T follicular helper cell (primary cell): Measurements from ENCODE around the gene OSBPL1A.
"Not testable (repeated sequence)": the region's sequence is repeated elsewhere in the genome, so short reads cannot be mapped to it uniquely, and the experiment has no call there.

Source experiments
- DNase-seq: peaks from one replicate; pipeline ENCODE4 v3.0.0-alpha.2; 2020; ENCODE audit warnings: low read depth

OSBPL1A gene

DNA sequence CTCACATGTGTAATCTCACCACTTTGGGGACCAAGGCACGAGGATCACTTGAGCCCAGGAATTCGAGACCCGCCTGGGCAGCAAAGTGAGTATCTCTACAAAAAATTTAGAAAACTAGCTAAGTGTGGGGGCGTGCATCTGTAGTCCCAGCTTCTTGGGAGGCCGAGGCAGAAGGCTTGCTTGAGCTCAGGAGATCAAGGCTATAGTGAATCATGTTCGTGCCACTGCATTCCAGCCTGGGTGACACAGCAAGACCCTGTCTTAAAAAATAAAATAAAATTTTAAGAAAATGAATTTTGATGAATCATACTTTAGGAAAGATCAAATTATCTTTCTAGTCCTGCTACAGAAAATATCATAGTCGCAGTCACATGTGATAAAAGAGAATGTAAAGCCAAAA, 211.8 kb downstream of the OSBPL1A start:
- no peak for DNase-seq

DNA sequence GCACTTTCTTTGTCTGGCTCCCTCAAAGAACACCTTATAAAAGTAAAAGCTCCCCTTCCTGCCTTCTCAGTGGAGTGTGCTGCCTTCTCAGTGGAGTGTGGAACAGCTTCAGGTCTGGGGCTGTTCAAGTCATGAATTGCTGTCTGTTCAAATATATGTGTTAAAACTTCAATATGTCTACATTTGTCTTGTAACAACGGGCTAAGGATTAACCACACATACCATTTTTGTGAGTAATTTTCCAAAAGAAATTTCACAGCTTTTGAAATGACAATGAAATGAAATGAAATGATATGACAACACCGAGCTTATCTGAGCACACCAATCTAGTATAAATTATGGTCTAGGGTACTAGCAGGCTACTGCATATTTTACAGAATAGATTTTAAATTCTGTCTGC, 215.8 kb downstream of the OSBPL1A start:
- DNase-seq, result no peak

DNA sequence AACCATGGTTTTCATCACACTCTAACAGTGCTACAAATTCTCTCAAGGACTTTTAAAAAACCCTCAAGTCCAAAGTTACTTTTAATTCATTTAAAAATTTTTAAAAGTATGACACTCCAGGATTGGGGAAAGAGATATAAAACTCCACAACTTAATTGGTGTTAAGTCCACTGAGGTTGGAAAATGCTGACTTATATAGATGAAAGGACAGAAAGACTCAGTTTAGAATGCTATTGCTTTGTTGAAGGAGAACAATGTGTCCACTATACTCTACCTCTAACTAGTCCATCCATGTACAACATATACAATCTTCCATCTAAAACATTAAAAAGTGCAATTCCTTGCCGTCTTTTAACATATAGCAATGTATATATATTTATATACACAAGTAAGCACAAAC, 217.6 kb downstream of the OSBPL1A start:
- no peak for DNase-seq

DNA sequence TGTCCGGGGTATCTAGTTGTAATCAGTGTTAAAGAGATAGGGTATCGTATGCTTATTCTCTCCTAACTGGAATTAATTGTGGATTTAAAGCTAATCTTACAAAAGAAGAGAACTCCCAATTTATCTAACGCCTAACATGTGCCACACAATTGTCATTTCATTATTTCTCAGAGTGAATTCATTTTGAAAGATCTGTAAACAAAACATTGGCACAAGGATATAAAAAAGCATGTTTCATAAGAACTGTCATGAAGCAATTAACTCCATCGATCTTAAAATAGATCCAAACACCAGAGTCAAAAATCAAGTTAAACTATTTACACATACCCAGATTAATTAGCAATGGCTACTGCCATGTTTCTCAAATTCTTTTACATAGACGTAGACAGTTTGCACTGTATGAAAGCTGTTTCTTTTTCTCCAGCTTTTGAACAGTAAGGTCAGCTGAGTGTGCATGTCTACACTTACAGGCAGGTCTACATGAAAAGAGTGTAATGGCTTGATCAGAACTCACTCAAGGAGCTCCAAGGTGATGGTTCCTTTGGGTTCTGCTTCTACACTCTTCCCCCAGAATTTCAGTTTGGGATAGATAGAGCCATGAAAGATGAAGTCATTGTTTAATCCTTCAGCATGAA, 220.0 kb downstream of the OSBPL1A start:
- DNase-seq, result no peak

DNA sequence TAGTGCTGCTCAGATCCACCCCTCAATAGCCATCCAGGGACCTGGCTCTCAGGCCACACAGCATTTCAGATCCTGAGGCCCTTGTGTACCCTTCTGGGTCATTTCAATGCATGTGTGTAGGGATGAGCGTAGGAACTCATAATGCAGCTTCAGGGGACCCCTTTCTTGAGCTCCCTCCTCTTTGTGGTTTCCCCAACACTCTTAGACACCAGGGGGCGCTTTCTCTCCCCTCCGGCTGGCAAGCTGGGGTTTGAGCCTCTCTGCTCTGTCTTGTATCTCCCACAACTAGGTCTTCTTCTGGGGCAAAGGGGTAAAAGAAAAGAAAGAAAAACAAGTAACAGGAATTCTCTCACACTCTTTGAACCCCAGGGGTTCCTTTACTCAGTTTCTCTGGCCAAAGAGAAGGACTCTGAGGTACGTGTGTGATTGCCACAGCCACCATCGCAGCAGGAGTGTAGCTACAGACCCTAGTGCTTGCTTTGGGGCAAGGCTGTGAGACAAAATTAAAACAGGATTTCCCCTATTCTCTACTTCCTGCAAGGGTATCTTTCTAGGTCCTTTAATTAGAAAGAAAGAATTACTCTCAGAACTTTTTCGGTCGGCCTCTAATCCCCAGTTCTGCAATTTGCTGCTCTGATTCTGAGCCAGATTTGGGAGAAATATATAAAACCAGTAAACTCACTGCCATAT, 220.8 kb downstream of the OSBPL1A start:
- DNase-seq, result peak; percentile 11

DNA sequence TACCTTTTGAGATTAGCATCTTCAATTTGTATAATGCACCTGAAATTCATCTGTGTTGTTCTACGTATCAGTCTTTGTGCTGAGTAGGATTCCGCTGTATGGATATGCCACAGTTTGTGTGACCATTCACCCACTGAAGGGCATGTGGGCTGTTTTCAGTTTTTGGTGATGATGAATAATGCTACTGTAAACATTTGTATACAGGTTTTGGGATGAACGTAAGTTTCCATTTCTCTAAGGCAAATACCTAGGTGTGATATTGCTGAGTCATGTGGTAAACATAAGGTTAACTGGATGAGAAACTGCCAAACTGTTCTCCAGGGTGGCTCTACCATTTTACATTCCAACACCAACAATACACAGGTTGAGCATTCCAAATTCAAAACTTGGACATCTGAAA, 223.6 kb downstream of the OSBPL1A start:
- DNase-seq, result no peak

DNA sequence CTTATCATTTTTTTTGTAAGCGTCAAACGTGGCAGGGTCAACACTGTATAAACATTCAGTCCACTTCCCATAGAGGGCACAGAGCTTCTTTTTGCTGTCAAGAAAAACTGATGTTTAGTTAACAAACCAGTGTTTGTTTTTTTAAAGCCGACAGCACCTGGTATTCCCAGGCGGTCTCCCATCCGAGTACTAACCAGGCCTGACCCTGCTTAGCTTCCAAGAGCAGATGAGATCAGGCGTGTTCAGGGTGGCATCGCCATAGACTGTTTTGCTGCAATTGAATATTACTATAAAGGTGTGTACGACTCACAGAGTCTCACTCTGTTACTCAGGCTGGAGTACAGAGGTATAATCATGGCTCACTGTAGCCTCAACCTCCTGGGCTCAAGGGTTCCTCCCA, 227.3 kb downstream of the OSBPL1A start:
- DNase-seq, result no peak

DNA sequence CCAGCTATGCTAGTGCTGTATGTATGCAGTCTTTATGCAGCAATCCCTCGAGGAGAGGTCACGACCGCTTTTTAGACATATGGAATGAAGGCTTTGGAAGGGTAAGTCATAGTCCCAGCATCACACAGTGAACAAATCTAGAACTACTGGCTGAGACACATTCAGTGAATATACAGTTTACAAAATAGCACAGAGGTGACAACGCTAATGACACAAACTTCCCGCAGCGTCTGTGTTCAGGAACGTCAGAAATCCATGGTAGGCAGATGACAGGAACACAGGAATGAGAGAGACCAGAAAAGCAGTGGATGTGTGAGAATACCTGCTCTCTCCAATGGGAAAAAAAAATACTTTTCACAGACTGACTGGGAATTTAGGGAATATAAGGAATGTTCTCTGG, 229.1 kb downstream of the OSBPL1A start:
- no peak for DNase-seq

DNA sequence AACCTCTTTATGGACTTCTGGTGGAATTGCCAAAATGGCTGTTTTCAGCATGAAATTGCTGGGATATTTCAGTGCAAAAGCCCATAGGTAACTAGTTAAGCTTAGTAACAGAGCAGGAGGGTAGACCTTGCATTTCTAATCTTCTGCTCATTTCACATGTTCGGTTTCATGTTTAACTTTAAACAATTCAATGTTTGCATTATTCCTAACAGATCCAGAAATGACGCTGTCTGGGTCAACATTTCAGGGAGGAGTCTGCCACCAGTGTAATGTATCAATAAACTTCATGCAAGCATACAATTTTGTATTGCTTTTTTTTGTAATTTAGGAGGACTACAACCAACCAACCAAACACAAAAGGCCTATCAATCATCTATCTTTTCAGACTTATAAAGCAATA, 236.3 kb downstream of the OSBPL1A start:
- no peak for DNase-seq

DNA sequence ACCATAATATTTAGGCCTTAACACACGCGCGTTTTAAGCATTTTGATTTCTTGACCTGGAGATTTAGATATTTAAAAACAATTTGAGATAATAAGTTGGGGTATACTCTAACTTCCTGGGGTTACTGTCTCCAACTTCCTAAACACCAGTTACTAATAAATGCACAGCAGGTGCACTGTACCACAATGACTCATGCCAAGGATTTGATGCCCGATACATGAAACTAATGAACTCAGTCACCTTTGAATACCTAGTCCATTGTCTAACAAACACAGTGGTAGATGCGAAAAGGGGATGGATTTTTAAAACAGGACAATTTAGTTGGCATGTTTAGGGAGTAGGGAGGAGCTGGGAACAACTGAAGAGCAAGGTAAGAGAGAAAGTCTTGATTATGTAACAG, 237.5 kb downstream of the OSBPL1A start:
- no peak for DNase-seq

DNA sequence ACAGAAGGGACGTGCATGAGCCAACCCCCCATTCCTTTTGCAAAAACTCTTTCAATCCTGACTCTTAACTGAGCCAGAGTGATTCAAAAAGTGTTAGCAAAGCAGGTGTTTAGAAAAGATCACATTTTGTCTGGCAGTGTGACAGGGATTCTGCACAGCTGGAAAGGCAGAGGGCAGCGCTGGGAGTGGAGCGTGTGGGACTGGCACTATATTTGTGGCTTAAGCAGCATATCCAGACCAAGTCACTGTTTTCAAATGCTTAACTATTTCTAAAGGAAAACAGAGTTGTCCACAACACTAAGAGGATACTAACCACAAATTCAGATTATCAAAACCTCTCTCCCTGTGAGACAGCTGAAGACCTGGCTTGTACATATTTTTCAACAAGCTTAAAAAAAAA, 239.8 kb downstream of the OSBPL1A start:
- no peak for DNase-seq

DNA sequence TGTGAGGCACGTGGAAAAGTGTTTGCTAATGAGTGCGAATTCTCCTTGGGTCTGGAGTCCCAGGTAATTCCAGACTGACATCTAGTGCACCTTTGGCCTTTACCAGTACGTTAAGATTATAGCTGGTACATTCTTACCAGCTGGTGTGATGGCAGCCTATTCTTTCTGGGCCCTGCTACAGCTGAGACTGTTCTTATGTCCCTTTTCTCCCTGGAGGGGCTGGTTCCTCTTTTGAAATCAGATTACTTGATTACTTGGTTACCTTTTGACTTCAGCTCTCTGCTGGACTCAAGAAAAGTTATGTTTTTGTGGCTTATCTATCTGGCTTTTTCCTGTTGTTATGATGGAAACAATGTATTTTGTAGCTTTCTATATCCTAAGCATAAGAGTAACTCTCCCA, 244.2 kb downstream of the OSBPL1A start:
- DNase-seq, result no peak

DNA sequence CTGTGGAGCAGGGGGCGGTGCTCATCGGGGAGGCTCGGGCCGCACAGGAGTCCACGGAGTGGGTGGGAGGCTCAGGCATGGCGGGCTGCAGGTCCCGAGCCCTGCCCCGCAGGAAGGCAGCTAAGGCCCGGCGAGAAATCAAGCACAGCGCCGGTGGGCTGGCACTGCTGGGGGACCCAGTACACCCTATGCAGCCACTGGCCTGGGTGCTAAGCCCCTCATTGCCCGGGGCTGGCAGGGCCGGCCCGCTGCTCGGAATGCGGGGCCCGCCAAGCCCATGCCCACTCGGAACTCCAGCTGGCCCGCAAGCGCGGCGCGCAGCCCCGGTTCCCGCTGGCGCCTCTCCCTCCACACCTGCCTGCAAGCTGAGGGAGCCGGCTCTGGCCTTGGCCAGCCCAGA, 248.0 kb downstream of the OSBPL1A start:
- DNase-seq, result not testable (repeated sequence)

DNA sequence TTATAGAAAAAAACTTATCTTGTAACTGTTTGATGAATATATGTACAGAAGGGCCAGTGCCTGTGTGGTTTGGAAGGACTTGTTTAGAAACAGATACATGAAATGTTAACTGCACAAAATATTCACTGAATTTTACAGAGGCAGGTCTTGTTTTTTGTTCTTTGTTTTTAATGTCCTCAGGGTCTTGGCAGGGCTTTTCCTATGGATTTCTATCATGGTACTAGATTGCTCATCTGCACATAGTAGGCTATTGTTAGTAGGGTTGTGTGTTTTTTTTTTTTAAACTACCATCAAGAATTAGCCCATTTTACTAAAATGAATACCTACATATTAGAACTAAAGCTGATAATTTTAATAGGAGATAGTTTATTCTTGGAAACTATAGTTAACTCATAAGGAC, 255.2 kb downstream of the OSBPL1A start:
- DNase-seq, result no peak

DNA sequence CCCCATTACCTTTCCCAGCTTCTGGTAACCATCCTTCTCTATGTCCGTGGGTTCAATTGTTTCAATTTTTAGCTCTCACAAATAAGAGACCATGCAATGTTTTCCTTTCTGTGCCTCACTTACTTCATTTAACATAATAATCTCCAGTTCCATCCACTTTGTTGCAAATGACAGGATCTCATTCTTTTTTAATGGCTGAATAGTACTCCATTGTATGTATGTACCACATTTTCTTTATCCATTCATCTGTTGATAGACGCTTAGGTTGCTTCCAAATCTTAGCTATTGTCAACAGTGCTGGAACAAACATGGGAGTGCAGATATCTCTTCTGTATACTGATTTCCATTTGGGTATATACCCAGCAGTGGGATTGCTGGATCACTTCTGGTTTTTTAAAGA, 256.9 kb downstream of the OSBPL1A start:
- no peak for DNase-seq

DNA sequence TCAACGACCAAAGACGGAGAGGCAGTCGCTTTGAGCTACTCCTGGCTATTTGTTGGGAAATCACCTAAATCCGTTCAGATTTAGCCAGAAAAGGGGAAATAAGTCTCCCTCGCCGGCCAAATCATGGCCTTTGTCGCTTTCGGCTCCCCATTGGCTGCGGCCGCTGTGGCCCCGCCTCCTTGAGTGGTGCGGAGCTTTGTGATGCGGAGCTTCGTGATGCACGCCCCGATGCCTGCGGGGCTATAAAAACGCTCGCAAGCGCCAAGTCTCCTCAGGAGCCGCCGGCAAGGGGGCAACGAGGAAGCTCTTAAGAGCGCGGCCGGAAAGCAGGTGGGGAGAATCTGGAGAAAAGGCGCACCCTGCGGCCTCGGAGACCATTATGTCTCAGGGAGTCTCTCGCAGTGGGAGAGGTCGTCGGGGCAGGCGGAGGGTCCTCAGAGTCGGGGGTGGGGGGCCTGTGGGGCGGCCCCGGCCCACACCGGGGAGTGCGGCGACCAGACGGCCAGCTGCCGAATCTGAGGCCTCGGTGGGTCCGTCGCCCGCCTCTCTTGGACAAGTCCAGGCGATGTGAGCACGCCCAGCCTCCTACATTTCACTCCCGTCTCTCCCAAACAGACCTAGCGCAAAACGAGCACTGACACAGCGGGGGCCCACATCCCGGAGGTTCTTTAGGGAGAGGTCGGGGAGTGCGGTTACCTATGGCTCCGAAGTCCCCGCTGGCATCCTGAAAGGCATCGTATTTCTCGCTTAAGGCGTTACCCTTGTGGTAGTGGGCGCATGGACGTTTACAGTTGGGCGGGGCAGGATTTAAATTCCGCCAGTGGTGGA, 258.6 kb downstream of the OSBPL1A start, which contains the start of gene CABYR:
Gene CABYR (plus strand): TSS at position 274 of the 828 bp plus-strand sequence. CDS start 4,053 bp downstream, outside the sequence.
- peak; percentile 77 for DNase-seq

DNA sequence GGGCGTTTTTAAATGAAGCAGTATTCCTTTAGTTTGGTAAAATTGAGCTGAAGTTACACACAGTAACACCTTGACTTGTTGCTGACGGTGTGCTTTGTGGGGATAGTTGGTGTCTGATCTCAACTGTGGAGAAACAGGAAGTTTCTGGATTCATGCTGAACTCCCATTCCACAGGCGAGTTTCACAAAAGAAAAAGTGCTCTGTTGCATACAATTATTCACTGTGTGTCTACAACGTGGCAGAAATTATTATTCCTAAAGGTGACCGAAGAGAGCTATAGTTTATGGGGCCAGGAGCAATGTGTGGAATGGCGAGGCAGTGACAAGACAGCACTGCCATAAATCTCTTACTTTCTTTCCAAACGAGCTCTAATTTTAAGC, 259.2 kb downstream of the OSBPL1A start:
- no peak for DNase-seq

DNA sequence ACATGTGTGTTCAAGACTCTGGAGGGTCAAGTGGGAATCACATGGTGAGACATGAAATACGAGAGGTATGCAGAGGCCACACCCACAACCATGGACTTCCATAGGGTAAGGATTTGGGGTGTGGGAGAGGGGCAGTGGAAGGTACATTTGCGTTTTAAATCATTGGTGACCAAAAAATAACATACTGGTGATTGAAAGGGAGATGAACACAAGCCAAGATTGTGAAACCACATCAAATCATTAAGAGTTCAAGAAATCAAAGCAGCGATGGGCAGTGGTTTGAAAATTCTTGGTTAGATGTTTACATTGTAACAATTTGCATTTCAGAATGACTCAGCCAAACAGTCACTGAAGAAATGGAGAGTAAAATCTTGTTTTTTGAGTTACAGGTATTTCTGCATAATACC, 260.7 kb downstream of the OSBPL1A start:
- no peak for DNase-seq

DNA sequence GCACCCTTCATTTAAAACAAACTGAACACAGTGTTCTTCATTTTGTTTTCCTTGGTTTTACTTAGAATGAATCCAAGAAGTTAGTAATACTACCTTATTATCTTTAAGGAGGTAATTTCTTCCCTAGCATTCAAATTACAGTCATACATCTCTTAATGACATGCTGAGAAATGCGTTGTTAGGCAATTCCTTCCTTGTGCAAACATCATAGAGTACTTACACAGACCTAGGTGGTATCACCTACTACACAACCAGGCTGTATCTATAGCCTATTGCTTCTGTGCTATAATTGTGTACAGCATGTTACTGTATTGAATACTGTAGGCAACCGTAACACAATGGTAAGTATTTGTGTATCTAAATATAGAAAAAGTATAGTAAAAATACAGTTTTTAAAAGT, 267.1 kb downstream of the OSBPL1A start:
- no peak for DNase-seq

DNA sequence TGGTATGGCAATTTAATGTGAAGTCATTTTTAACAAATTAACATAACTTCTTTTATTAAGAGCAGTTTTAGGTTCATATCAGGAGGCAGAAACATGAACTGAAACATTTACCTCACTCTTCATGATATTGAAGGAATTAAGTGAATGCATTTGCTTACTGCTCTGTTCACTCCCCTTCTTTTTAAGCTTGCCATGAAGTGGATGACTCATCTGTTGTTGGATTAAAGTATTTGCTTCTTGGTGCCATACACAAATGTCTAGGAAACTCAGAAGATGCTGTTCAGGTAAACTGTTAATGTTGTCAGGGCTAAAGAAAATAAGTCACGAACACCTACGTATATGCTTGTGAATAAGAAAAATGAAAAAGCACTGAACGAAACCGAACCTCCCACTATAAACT, 268.9 kb downstream of the OSBPL1A start:
- no peak for DNase-seq

DNA sequence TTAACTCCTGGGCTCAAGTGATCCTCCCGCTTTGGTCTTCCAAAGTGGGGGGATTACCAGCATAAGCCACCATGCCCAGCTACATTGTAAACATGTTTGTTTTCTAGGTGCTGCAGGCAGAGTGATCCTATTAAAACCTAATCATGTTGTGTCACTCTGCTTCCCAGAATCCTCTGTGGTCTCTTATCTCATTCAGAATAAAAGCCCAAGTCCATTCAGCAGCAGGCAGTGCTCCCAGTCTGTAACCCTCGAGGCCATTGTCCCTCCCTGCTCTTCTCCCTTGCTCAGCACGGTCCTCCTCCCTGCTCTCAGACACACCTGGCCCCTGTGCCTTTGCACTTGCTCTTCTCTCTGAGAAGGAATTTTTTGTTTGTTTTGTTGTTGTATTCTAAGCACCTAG, 269.9 kb downstream of the OSBPL1A start:
- no peak for DNase-seq

DNA sequence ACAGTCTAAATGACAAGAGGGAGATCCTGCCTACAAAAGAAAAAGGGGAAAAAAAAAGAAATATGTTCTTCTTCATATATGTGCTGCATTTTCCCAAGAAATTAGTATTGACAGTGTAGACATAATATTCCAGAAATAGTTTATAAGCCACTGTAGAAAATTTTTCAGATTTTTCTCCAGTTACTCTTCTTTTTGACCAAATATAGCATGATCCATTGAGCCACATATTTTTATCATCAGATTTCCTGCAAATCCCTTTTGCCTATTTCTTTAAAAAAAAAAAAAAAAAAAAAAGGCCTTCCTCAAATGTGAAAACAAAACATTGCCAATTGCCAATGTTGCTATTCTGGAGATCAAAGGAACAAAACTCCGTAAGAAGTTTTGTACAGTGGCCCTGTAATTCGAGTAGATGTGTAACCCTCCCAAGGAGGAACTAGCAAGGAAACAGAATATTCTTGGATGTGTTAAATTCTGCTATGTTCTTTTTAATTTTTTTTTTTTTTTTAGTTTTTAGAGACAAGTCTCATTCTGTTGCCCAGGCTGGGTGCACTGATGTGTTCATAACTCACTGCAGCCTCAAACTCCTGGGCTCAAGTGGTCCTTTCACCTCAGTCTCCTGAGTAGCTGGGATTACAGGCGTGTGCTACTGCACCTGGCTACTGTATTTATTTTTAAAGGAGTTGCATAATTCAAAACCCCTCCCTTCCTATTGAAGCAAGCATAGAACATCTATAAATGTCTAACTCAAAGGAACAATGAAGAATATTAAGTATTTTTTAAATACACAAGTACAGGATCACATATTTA, 271.3 kb downstream of the OSBPL1A start:
- no peak for DNase-seq
